ENCODE results near the gene PLPPR3. TPM values are rescaled to one million over a fixed set of nuclear protein-coding genes. Genes with fewer than 3 reads are reported as not detected.

Gene PLPPR3
- polyA plus RNA-seq, 1 donor from 2014 or later = 239 TPM

DNA sequence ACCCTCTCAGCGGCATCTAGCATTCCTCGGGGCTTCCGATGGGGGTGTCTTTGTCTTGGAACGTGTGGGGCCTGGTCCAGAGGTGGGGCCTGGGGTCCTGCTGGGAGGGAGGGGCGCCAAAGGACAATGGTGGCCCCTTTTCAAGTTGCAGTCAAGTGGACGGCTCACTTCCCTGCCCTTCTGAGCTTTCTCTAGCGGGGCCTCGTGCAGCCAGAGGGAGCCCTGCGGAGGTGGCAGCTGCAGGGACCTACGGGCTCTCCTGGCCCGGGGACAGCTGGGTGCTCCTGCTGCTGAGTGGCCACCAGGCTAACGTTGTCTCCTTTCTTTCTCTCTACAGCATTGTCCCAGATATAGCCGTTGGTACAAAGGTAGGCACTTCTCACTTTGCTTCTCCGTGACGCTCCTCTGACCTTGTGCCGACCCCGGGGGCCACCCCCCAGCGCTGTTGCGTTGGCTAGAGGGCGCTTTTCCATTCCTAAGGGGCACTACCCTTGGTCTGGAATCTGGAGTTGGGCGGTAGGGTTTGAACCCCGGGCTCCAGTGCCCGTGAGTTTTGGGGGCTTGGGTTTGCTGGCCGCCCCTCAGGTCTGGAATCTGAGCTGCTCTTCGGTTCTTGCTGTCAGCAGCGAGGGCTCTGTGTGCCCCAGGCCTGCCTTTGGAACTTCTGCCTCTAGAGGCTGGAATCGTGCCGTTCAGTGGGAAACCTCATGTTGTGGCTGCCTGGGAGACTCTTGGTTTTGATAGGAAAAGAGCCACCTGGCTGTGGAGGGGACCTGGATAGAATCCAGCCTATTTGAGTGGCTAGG lies 22.5 kb downstream of the PLPPR3 start:
- no peaks in the 10 kb centered on the region for H3K27me3 ChIP-seq (ENCODE audit: insufficient read depth, low read depth, low read length)
- H3K9me2 ChIP-seq (ENCODE audit: insufficient read depth, low read length) = no peaks in the 10 kb centered on the region
- H3F3A ChIP-seq (ENCODE audit: insufficient read depth, low read length, poor library complexity, severe bottlenecking) = no peaks in the 10 kb centered on the region
- TF ChIP-seq, protein P1, sequence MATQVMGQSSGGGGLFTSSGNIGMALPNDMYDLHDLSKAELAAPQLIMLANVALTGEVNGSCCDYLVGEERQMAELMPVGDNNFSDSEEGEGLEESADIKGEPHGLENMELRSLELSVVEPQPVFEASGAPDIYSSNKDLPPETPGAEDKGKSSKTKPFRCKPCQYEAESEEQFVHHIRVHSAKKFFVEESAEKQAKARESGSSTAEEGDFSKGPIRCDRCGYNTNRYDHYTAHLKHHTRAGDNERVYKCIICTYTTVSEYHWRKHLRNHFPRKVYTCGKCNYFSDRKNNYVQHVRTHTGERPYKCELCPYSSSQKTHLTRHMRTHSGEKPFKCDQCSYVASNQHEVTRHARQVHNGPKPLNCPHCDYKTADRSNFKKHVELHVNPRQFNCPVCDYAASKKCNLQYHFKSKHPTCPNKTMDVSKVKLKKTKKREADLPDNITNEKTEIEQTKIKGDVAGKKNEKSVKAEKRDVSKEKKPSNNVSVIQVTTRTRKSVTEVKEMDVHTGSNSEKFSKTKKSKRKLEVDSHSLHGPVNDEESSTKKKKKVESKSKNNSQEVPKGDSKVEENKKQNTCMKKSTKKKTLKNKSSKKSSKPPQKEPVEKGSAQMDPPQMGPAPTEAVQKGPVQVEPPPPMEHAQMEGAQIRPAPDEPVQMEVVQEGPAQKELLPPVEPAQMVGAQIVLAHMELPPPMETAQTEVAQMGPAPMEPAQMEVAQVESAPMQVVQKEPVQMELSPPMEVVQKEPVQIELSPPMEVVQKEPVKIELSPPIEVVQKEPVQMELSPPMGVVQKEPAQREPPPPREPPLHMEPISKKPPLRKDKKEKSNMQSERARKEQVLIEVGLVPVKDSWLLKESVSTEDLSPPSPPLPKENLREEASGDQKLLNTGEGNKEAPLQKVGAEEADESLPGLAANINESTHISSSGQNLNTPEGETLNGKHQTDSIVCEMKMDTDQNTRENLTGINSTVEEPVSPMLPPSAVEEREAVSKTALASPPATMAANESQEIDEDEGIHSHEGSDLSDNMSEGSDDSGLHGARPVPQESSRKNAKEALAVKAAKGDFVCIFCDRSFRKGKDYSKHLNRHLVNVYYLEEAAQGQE (IDR thresholded peaks at IDR 0.05; ENCODE audit: borderline replicate concordance) = no peak
- TF ChIP-seq SMC3 (conservative IDR thresholded peaks at IDR 0.05; ENCODE audit: poor library complexity) = no peak
- TF ChIP-seq, protein P2, sequence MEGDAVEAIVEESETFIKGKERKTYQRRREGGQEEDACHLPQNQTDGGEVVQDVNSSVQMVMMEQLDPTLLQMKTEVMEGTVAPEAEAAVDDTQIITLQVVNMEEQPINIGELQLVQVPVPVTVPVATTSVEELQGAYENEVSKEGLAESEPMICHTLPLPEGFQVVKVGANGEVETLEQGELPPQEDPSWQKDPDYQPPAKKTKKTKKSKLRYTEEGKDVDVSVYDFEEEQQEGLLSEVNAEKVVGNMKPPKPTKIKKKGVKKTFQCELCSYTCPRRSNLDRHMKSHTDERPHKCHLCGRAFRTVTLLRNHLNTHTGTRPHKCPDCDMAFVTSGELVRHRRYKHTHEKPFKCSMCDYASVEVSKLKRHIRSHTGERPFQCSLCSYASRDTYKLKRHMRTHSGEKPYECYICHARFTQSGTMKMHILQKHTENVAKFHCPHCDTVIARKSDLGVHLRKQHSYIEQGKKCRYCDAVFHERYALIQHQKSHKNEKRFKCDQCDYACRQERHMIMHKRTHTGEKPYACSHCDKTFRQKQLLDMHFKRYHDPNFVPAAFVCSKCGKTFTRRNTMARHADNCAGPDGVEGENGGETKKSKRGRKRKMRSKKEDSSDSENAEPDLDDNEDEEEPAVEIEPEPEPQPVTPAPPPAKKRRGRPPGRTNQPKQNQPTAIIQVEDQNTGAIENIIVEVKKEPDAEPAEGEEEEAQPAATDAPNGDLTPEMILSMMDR (IDR thresholded peaks at IDR 0.05; ENCODE audit: poor library complexity, severe bottlenecking) = peak; percentile 20
- TF ChIP-seq TAF1 (IDR thresholded peaks at IDR 0.05; ENCODE audit: low read depth) = no peak
- H3K4me3 ChIP-seq (ENCODE audit: low read length) = peak overlapping the region; percentile 80
- peaks cover 62% of the 10 kb centered on the region for H3K79me2 ChIP-seq (replicated peaks; ENCODE audit: insufficient read depth, low read length)
- H3K9me3 ChIP-seq (ENCODE audit: low read length) = no peaks in the 10 kb centered on the region
- H4K20me1 ChIP-seq (ENCODE audit: insufficient read depth) = peaks cover 50% of the 10 kb centered on the region
- H3K9ac ChIP-seq (ENCODE audit: low read length) = peak overlapping the region; percentile 83
- peak overlapping the region; percentile 76 for H3K4me2 ChIP-seq (ENCODE audit: low read length)
- H3K36me3 ChIP-seq (ENCODE audit: insufficient read depth, low read length) = no peaks in the 10 kb centered on the region
- no peak overlapping the region for H2AFZ ChIP-seq (ENCODE audit: low read depth, low read length)
- H3K27ac ChIP-seq (ENCODE audit: low read length) = peak overlapping the region; percentile 12

DNA sequence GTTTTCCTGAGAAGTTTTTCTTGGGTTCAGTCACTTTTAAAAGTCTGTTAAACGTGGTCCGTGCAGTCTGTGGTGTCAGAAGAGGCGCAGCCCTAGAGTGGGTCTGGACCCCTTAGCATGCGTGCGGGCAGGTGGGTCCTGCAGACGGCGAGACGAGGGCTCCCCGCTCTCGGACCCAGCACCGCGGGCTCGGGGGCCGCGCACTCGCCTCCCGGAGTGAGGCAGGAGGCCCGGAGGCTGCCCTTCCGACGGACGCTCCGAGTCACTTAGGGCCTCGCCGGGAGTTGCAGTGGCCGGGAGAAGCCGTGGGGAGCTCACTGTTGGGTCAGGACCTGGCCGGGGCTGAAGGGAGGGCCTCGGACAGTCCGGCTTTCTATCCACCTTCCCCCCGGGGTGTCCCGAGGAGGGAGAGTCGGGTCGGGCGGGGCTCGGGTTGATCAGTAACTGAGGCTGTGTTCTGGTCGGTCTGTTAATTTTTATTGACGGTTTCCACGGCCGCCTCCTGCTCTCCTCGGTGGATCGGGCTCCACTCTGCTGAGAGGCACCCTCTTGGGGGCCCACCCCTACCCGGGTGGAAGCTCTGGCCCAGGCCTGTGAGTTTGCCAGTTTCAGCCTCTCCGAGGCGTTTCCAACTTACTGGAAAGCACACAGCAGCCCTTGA lies 23.2 kb downstream of the PLPPR3 start:
- Histone ChIP-seq H3K9me3 (ENCODE audit: low read length) (no peaks in the 10 kb centered on the region), H3K27ac (ENCODE audit: low read length) (peak overlapping the region; percentile 42), H3K4me3 (ENCODE audit: low read length) (peak overlapping the region; percentile 80), H3K9ac (ENCODE audit: low read length) (peak overlapping the region; percentile 83), H3F3A (ENCODE audit: insufficient read depth, low read length, poor library complexity, severe bottlenecking) (no peaks in the 10 kb centered on the region), H4K20me1 (ENCODE audit: insufficient read depth) (peaks cover 44% of the 10 kb centered on the region), H2AFZ (ENCODE audit: low read depth, low read length) (no peak overlapping the region), H3K9me2 (ENCODE audit: insufficient read depth, low read length) (no peaks in the 10 kb centered on the region), H3K27me3 (ENCODE audit: insufficient read depth, low read depth, low read length) (no peaks in the 10 kb centered on the region), H3K79me2 (replicated peaks; ENCODE audit: insufficient read depth, low read length) (peaks cover 55% of the 10 kb centered on the region), H3K4me2 (ENCODE audit: low read length) (peak overlapping the region; percentile 76), H3K36me3 (ENCODE audit: insufficient read depth, low read length) (no peaks in the 10 kb centered on the region)
- TF ChIP-seq POLR2AphosphoS5 (IDR thresholded peaks at IDR 0.05) (no peak), MXI1 (conservative IDR thresholded peaks at IDR 0.05; ENCODE audit: poor library complexity, severe bottlenecking) (no peak), TAF1 (IDR thresholded peaks at IDR 0.05; ENCODE audit: low read depth) (no peak), RAD21 (conservative IDR thresholded peaks at IDR 0.05) (no peak), EZH2 (IDR thresholded peaks at IDR 0.05; ENCODE audit: borderline replicate concordance, insufficient read depth, low read length, poor library complexity, severe bottlenecking) (no peak), EP300 (conservative IDR thresholded peaks at IDR 0.05; ENCODE audit: poor library complexity, severe bottlenecking) (no peak), SMC3 (conservative IDR thresholded peaks at IDR 0.05; ENCODE audit: poor library complexity) (no peak)
- TF ChIP-seq, protein P1 (IDR thresholded peaks at IDR 0.05; ENCODE audit: borderline replicate concordance) = no peak
- TF ChIP-seq, protein P2 (IDR thresholded peaks at IDR 0.05; ENCODE audit: poor library complexity, severe bottlenecking) = no peak
